ENCODE measurements around the gene DCAKD.

The DCAKD gene

GRCh38 chr17:44998646-44999045, 52.8 kb downstream of the DCAKD start:
- DNase-seq, result no peak

DNA sequence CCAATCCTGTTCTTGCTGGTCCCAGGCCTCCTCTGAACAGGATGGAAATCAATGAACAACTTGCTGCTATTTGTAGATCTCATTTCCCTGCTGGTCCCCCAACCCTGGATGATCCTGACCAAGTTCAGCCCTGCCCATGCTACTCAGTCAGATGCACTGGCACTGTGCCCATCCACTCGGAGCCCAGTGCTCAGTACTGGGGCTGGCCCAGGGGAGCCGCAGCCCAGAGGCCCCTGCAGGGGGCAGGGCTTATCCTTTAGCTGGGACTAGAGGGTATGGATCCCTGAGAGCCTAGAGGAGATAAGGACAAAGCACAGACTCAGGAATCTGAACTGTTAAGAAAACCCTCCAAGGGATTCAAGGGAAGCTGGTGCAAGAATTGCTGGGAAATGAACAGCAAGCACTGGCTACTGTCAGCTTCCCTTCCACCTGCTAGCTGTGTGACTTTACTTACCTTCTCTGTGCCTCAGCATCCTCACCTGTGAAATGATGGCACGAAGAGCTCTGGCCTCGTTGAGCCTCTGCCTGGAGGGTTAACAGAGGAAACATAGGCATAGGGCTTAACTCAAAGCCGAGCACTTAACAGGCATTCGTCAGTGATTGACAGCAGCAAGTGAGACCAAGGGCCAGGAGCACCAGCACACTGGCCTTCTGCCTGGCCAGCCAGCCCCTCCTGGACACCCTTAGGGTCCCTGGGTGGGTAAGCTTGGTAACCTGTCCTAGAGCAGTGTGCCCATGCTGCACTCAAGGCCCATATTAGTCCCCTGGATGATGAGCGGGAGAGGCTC, 53.5 kb downstream of the DCAKD start:
- no peak for DNase-seq

DNA sequence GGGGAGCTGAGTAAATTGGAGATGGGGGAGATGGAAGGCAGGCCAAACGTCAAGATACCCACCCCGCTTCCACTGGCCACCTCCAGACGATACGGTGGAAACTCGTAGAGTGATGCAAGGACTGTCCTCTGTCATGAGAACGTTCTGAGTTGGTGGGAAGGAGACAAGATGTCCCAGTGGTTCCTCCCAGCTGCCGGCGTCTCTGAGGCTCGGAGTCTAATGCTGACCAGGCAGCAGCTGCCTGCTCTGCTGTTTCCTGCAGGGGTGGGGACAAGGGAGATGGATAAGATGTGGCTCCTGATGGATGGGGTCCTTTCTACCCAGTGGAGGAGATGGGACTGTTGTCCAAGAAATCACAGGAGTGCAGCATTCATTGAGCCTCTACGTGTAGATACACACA, 55.1 kb downstream of the DCAKD start:
- DNase-seq, result no peak

GRCh38 chr17:44995436-44996001, 55.9 kb downstream of the DCAKD start:
- DNase-seq, result no peak

GRCh38 chr17:44992242-44992939, 59.0 kb downstream of the DCAKD start:
- no peak for DNase-seq

GRCh38 chr17:44990994-44991393, 60.4 kb downstream of the DCAKD start:
- peak; percentile 56 for DNase-seq

DNA sequence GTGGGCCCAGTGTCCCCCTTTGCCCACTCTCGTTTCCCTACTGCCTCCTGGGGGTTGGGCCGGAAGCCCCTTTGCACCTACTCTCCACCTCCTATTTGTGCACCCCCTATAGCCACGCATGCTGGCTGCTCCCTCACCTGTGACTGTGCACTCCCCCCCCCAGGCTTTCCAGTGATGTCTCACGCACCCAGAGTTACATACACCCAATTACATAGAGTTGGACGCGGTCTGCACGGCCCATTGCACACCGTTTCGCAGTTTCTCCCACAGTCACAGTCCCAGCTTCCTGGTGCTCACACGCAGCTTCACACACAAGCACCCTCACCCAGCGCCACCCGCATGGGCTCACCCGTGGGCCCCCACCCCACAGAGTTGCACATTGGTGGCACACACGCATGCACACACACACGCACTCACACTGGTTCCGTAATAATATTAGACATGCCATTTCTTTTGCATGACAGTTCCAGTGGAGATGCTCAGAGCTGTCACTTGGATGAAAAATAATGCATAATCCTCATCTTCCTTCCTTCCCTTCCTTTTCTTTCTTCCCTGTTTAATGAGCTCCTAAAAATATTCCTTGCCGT, 61.8 kb downstream of the DCAKD start:
- DNase-seq, result no peak

- DNase-seq, result no peak
Measured at GRCh38 chr17:44988044-44988942, 63.1 kb downstream of the DCAKD start.

- no peak for DNase-seq
Measured at GRCh38 chr17:44983563-44983962, 67.9 kb downstream of the DCAKD start.

GRCh38 chr17:44982113-44982702, 69.2 kb downstream of the DCAKD start:
- DNase-seq, result no peak

- peak; percentile 96 for DNase-seq
Measured at GRCh38 chr17:44981221-44981968, 70.0 kb downstream of the DCAKD start.

DNA sequence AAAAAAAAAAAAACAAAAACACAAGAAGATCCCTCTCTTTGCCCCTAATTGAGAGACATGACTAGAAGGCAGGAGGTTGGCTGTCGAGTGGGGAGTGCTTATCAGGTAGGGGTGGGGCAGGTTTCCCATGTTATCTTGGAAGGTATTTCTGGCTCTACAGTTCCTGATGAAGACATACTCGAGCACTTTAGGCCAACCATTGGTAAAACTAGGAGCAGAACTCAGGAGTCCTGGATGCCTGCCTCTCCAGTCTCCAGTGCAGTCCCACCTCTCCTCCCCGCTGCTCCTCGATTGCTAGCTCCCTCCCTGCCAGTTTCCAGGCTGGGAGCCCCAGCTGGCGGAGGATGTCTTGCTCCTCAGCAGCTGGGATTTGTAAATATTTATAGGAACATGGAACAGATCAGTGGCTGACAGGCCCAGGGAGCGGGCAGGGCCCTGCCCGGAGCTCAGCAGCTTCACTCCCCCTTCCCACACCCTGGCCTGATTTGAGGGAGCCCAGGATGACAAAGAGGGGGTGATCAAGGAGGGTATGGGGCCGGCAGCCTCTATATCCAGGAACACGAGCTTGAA, 71.9 kb downstream of the DCAKD start:
- DNase-seq, result peak; percentile 55

DNA sequence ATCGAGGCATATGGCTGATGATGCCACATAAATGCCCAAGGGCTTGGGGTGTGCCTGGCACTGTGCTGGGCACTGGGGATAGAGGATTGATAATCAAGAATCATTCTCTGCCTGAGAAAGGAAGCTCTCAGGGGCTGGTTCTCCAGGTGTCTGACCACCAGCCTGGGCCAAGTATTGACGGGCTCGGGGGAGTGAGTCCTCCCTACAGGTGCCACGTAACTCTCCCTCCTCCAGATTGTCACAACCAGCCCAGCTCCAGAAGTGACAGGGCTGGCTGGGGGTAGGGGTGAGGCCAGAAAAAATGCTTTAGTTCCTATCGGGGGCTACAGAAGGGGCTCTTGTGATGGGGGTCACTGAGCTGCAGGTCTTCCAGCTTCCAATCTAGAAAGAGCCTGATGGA, 72.6 kb downstream of the DCAKD start:
- no peak for DNase-seq

DNA sequence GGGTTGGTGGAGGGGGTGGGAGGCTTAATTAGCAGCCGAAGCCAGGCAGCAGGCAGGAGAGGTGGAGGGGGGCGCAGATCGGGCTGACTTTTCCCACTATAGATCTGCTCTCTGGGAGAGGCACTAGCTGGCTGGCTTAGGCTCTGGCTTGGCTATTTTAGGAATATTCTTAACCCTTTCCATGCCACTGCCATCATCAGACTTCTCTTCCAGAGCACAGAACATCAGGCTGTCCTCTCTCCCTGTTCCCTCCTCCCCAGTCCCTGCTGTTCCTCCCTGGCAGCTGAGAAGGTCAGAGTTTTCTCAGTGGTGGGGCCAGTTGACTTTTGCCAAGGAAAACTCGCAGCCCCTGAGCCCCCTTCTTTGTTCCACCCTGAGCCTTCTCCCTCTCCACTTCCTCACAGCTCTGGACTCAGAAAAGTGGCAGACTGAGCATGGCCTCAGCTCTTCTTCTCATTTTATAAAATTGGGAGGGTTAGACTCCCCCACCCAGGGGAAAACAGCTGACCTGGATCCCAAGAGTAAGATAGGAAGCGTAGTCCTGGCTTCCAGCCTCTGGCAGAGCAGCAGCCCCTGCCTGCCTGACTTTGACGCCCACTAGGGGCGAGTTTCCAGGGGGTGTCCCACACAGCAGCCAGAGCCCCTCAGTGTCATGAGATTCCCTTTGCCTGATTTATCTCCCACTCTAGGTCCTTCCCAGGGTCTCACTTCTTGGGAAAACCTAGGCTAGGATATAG, 73.5 kb downstream of the DCAKD start:
- DNase-seq, result no peak

- peak; percentile 25 for DNase-seq
Measured at GRCh38 chr17:44977065-44977464, 74.4 kb downstream of the DCAKD start.

DNA sequence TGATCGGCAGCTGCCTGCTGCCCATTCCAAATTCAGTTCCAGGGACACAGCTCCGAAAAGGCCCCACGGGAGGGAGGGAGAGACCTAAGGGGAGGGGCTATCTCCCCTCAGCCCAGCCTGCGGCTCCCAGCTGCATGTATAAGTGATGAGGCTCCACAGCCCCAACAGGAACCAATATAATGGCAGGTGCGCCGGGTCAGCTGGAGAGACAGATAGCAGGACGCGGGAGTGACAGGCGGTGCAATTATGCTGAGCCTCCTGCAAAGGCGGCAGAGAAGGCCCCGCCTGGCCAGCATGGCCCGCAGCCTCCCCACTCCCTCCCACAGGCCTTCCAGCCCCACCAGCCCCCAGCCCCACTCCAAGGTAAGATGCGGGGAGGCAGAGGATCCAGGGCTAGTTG, 75.2 kb downstream of the DCAKD start:
- DNase-seq, result peak; percentile 39
